Upper lobe of left lung (tissue), 4 donors: ENCODE data around the gene SIGLECL1.

Experiments
- CTCF ChIP-seq, 6 experiments: fragments of 450-650 bp in 4 of 6; fragments of 200-600 bp in 2 of 6; sonication (generic) in 2 of 6; IDR thresholded peaks; one replicate each; pipeline ENCODE4 v1.5.1; 2016 to 2019; ENCODE audit warnings: antibody characterized with exemption in 6 of 6
- EP300 ChIP-seq, 4 donors: sonication (generic); formaldehyde crosslinking; IDR thresholded peaks; one replicate each; pipeline ENCODE4 v1.5.1; 2017; ENCODE audit warnings: antibody characterized with exemption in 4 of 4, control low read depth in 2 of 4
- POLR2A ChIP-seq, 4 donors: fragments of 450-650 bp; IDR thresholded peaks; one replicate each; pipeline ENCODE4 v1.5.1; 2016 to 2017; ENCODE audit warnings: antibody characterized with exemption in 4 of 4, mild to moderate bottlenecking in 2 of 4

GRCh38 chr19:51294211-51294976, 43.5 kb downstream of the SIGLECL1 start:
- TF ChIP-seq CTCF (IDR thresholded peaks at IDR 0.05) (no peak), POLR2A (IDR thresholded peaks at IDR 0.05) (no peak), EP300 (IDR thresholded peaks at IDR 0.05) (no peak)
